H9 (cell line): ENCODE results near the gene IGIP. TPM values are rescaled to one million over a fixed set of nuclear protein-coding genes. Genes with fewer than 3 reads are reported as not detected.

Experiments
- DNase-seq: peaks from one replicate; pipeline ENCODE4 v3.0.0-alpha.2; 2017
- H2AFZ ChIP-seq: one replicate; pipeline ENCODE4 v1.6.1; 2013; ENCODE audit warnings: mild to moderate bottlenecking, low read length, control low read depth, moderate library complexity
- H2AK5ac ChIP-seq: 2 replicates; pipeline ENCODE4 v1.6.1; 2013; ENCODE audit warnings: low read length, control low read depth, mixed read lengths; ENCODE audit not compliant: insufficient read length
- H2BK120ac ChIP-seq: one replicate; pipeline ENCODE4 v1.6.1; 2013; ENCODE audit warnings: low read depth, mild to moderate bottlenecking, low read length, control low read depth, inconsistent platforms; ENCODE audit not compliant: poor library complexity, severe bottlenecking
- H2BK12ac ChIP-seq: 2 replicates; pipeline ENCODE4 v1.6.1; 2013; ENCODE audit warnings: low read length, control low read depth, mixed read lengths, low read depth; ENCODE audit not compliant: insufficient read length
- H2BK15ac ChIP-seq: 2 replicates; pipeline ENCODE4 v1.6.1; 2013; ENCODE audit warnings: low read depth, low read length, control low read depth
- H2BK20ac ChIP-seq: one replicate; pipeline ENCODE4 v1.6.1; 2013; ENCODE audit warnings: low read depth, mild to moderate bottlenecking, low read length, control low read depth, inconsistent platforms; ENCODE audit not compliant: poor library complexity, severe bottlenecking
- H2BK5ac ChIP-seq: 2 replicates; pipeline ENCODE4 v1.6.1; 2013; ENCODE audit warnings: low read length, control low read depth, mixed read lengths; ENCODE audit not compliant: insufficient read length
- H3K14ac ChIP-seq: 2 replicates; pipeline ENCODE4 v1.6.1; 2013; ENCODE audit warnings: low read length, control low read depth; ENCODE audit not compliant: insufficient read depth
- H3K18ac ChIP-seq: 2 replicates; pipeline ENCODE4 v1.6.1; 2013; ENCODE audit warnings: low read depth, mild to moderate bottlenecking, mixed read lengths, low read length, control low read depth; ENCODE audit not compliant: insufficient read length
- H3K23ac ChIP-seq: 2 replicates; pipeline ENCODE4 v1.6.1; 2013; ENCODE audit warnings: low read length, control low read depth, mixed read lengths, low read depth; ENCODE audit not compliant: insufficient read length
- H3K23me2 ChIP-seq: 2 replicates; pipeline ENCODE4 v1.6.1; 2013; ENCODE audit warnings: low read depth, mild to moderate bottlenecking, mixed read lengths, low read length, control low read depth; ENCODE audit not compliant: insufficient read length, poor library complexity, severe bottlenecking
- H3K27ac ChIP-seq: 2 replicates; pipeline ENCODE4 v1.5.1; 2013; ENCODE audit warnings: low read length, control low read depth, mixed read lengths, low read depth; ENCODE audit not compliant: insufficient read length
- H3K27me3 ChIP-seq: 2 replicates; pipeline ENCODE4 v1.6.1; 2013; ENCODE audit warnings: low read length, control low read depth, inconsistent platforms; ENCODE audit not compliant: insufficient read depth
- H3K4ac ChIP-seq: 2 replicates; pipeline ENCODE4 v1.6.1; 2013; ENCODE audit warnings: low read depth, mild to moderate bottlenecking, control low read depth, inconsistent platforms, low read length, moderate library complexity
- H3K4me1 ChIP-seq: 2 replicates; pipeline ENCODE4 v1.6.1; 2013; ENCODE audit warnings: low read length, control low read depth, inconsistent platforms; ENCODE audit not compliant: insufficient read depth
- H3K4me2 ChIP-seq: 2 replicates; pipeline ENCODE4 v1.6.1; 2013; ENCODE audit warnings: low read length, control low read depth, mixed read lengths; ENCODE audit not compliant: insufficient read length, insufficient read depth
- H3K56ac ChIP-seq: 2 replicates; pipeline ENCODE4 v1.6.1; 2013; ENCODE audit warnings: low read depth, mild to moderate bottlenecking, mixed read lengths, low read length, control low read depth; ENCODE audit not compliant: insufficient read length
- H3K79me1 ChIP-seq: 2 replicates; pipeline ENCODE4 v1.6.1; 2013; ENCODE audit warnings: low read depth, mild to moderate bottlenecking, moderate library complexity, low read length, control low read depth, inconsistent platforms; ENCODE audit not compliant: insufficient read depth, poor library complexity, severe bottlenecking
- H3K79me2 ChIP-seq: 2 replicates; pipeline ENCODE4 v1.6.1; 2013; ENCODE audit warnings: low read length, control low read depth, inconsistent platforms; ENCODE audit not compliant: insufficient read depth
- H3K9ac ChIP-seq: 2 replicates; pipeline ENCODE4 v1.6.1; 2013; ENCODE audit warnings: low read length, control low read depth, mixed read lengths; ENCODE audit not compliant: insufficient read length; ENCODE audit errors: extremely low read depth
- H3K9me3 ChIP-seq: one replicate; pipeline ENCODE4 v1.6.1; 2013; ENCODE audit warnings: low read depth, low read length, inconsistent platforms; ENCODE audit not compliant: control insufficient read depth
- H3T11ph ChIP-seq: one replicate; pipeline ENCODE4 v1.6.1; 2013; ENCODE audit warnings: mild to moderate bottlenecking, low read length, control low read depth, inconsistent platforms
- H4K20me1 ChIP-seq: one replicate; pipeline ENCODE4 v1.6.1; 2013; ENCODE audit not compliant: control insufficient read depth, insufficient read length, insufficient read depth
- H4K5ac ChIP-seq: 2 replicates; pipeline ENCODE4 v1.6.1; 2013; ENCODE audit warnings: low read depth, mild to moderate bottlenecking, mixed read lengths, low read length, control low read depth; ENCODE audit not compliant: insufficient read length
- H4K8ac ChIP-seq: replicated peaks from 2 replicates; pipeline ENCODE4 v1.6.1; 2013; ENCODE audit warnings: low read length, control low read depth, mixed read lengths, low read depth; ENCODE audit not compliant: insufficient read length
- H4K91ac ChIP-seq: 2 replicates; pipeline ENCODE4 v1.6.1; 2013; ENCODE audit warnings: low read depth, mild to moderate bottlenecking, moderate library complexity, mixed read lengths, low read length, control low read depth; ENCODE audit not compliant: insufficient read length
- H3K27ac Mint-ChIP-seq, 3 experiments: 2 replicates in 2 of 3; 3 replicates in 1 of 3; pipeline ENCODE4 v1.8.0; 2020 to 2021; ENCODE audit warnings: mixed read lengths in 3 of 3, mild to moderate bottlenecking in 1 of 3, moderate library complexity in 1 of 3
- H3K27me3 Mint-ChIP-seq: 2 replicates; pipeline ENCODE4 v1.8.0; 2021; ENCODE audit warnings: low read depth, mild to moderate bottlenecking, moderate library complexity, mixed read lengths
- H3K36me3 Mint-ChIP-seq, 3 experiments: 2 replicates in 2 of 3; 3 replicates in 1 of 3; pipeline ENCODE4 v1.8.0; 2020 to 2021; ENCODE audit warnings: low read depth in 3 of 3, mixed read lengths in 3 of 3; ENCODE audit not compliant: insufficient read depth in 1 of 3
- H3K4me1 Mint-ChIP-seq, 2 experiments: 2 replicates each; pipeline ENCODE4 v1.8.0; 2020; ENCODE audit warnings: mixed read lengths in 2 of 2
- H3K4me3 Mint-ChIP-seq, 2 experiments: 2 replicates in 1 of 2; 3 replicates in 1 of 2; pipeline ENCODE4 v1.8.0; 2020 to 2021; ENCODE audit warnings: mild to moderate bottlenecking in 2 of 2, mixed read lengths in 2 of 2, moderate library complexity in 1 of 2
- H3K9me3 Mint-ChIP-seq, 2 experiments: 2 replicates in 1 of 2; 3 replicates in 1 of 2; pipeline ENCODE4 v1.8.0; 2020; ENCODE audit warnings: mild to moderate bottlenecking in 2 of 2, mixed read lengths in 2 of 2, moderate library complexity in 1 of 2
- WGBS: extraction: QIAGEN DNeasy Blood & Tissue Kit; methylation state at CpG from one replicate; pipeline ENCODE4 v1.1.7; 2013; ENCODE audit warnings: missing lambda C conversion rate, low lambda C conversion rate, mixed read lengths; ENCODE audit not compliant: insufficient read length; ENCODE audit errors: extremely low coverage; 5-methylcytosine and 5-hydroxymethylcytosine counted together
- total RNA-seq: library from RNA; stranded (reverse); gene quantifications from 2 replicates; pipeline ENCODE4 v1.2.1, GENCODE V29; 2021
- TF ChIP-seq, protein P1 (sequence below): fragments of 200-600 bp; sonication (generic); conservative IDR thresholded peaks from 3 replicates; pipeline ENCODE4 v1.8.0; 2021; ENCODE audit warnings: antibody characterized with exemption, mild to moderate bottlenecking

The IGIP gene
- total RNA-seq, 1 experiment from 2014 or later: 0.52 TPM

DNA sequence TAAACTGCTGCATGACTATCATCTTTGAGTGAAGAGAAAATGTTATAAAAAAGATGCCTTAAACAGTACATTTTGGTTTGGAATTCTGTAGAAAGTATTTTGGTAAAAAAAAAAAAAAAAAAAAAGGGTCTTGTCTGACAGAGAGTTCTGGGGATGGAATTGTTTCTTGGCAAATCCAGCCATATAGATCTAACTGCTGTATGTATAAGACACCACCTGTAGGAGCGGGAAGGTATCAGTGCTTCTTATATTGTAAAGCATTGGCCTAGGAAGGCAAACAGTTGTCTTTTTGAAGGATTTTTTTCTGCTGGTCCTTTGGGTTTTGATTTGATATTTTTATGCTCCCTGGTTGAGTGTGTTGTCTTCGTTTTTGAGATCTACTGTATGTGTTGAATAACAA lies 9.0 kb upstream of the IGIP start:
- no peaks in the 10 kb centered on the region for H3K79me2 ChIP-seq

More for the DNA sequence above, 9.0 kb upstream of the IGIP start:
- Histone ChIP-seq H4K8ac (no peak overlapping the region), H3T11ph (no peak overlapping the region), H3K14ac (no peak overlapping the region), H2BK12ac (no peak overlapping the region), H3K18ac (no peak overlapping the region), H3K9ac (no peak overlapping the region), H3K27me3 (peaks cover 11% of the 10 kb centered on the region), H3K23ac (no peak overlapping the region), H2BK120ac (no peak overlapping the region), H3K56ac (no peak overlapping the region), H4K91ac (no peak overlapping the region), H4K20me1 (no peaks in the 10 kb centered on the region), H2BK15ac (no peak overlapping the region), H2AK5ac (no peak overlapping the region), H3K4ac (no peak overlapping the region), H3K4me2 (no peak overlapping the region), H2BK5ac (no peak overlapping the region), H4K5ac (no peak overlapping the region), H2BK20ac (no peak overlapping the region), H3K23me2 (peaks cover 20% of the 10 kb centered on the region), H3K4me1 (peaks cover under 1% of the 10 kb centered on the region; the same call in 1 of the 2 replicates), H3K27ac (no peak overlapping the region), H3K79me1 (no peaks in the 10 kb centered on the region), H3K9me3 (no peaks in the 10 kb centered on the region), H2AFZ (no peak overlapping the region)
- Mint-ChIP-seq H3K27me3 (peaks cover 43% of the 10 kb centered on the region), H3K9me3 (no peaks in the 10 kb centered on the region), H3K27ac (no peak overlapping the region), H3K36me3 (no peaks in the 10 kb centered on the region), H3K4me1 (peaks cover 34 to 35% of the 10 kb centered on the region in 2 experiments), H3K4me3 (no peak overlapping the region)
- TF ChIP-seq, protein P1, sequence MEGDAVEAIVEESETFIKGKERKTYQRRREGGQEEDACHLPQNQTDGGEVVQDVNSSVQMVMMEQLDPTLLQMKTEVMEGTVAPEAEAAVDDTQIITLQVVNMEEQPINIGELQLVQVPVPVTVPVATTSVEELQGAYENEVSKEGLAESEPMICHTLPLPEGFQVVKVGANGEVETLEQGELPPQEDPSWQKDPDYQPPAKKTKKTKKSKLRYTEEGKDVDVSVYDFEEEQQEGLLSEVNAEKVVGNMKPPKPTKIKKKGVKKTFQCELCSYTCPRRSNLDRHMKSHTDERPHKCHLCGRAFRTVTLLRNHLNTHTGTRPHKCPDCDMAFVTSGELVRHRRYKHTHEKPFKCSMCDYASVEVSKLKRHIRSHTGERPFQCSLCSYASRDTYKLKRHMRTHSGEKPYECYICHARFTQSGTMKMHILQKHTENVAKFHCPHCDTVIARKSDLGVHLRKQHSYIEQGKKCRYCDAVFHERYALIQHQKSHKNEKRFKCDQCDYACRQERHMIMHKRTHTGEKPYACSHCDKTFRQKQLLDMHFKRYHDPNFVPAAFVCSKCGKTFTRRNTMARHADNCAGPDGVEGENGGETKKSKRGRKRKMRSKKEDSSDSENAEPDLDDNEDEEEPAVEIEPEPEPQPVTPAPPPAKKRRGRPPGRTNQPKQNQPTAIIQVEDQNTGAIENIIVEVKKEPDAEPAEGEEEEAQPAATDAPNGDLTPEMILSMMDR: peak; percentile 29; the same call in 1 of the 3 replicates
- no peak for DNase-seq
- WGBS: no CpG with 5 or more reads among the region's 2 CpGs
